HG02884 (cell line): ENCODE measurements around the gene SLC27A1.
"Not testable (repeated sequence)": the region's sequence is repeated elsewhere in the genome, so short reads cannot be mapped to it uniquely, and the experiment has no call there.

Source experiments
- ATAC-seq: cut with Tn5 transposase; IDR thresholded peaks from one replicate; pipeline ENCODE4 v1.9.1; 2021; ENCODE audit warnings: mild to moderate bottlenecking, moderate library complexity; ENCODE audit not compliant: unreplicated experiment

SLC27A1 gene

GRCh38 chr19:17456127-17456526, 14.2 kb upstream of the SLC27A1 start:
- ATAC-seq: no peak

GRCh38 chr19:17457616-17458015, 12.7 kb upstream of the SLC27A1 start:
- no peak for ATAC-seq

GRCh38 chr19:17458970-17459369, 11.4 kb upstream of the SLC27A1 start:
- ATAC-seq: no peak

- no peak for ATAC-seq
These were observed 9.7 kb upstream of the SLC27A1 start, which contains the start of gene NXNL1 for GRCh38 chr19:17460372-17461230. Gene NXNL1, minus strand, starts transcription at chr19:17460926. Its CDS starts 57 bp downstream, at chr19:17460869.

- no peak for ATAC-seq
These were observed 3.9 kb upstream of the SLC27A1 start for GRCh38 chr19:17466487-17466850.

GRCh38 chr19:17467471-17468301, 2.6 kb upstream of the SLC27A1 start:
- ATAC-seq: no peak

- ATAC-seq: no peak
These were observed 1.8 kb upstream of the SLC27A1 start for GRCh38 chr19:17468302-17469091.

GRCh38 chr19:17469092-17469480, 1.2 kb upstream of the SLC27A1 start:
- no peak for ATAC-seq

- ATAC-seq: peak; percentile 55
These were observed 750 bp upstream of the SLC27A1 start for GRCh38 chr19:17469481-17470067.

GRCh38 chr19:17471410-17472125, 1.2 kb downstream of the SLC27A1 start:
- no peak for ATAC-seq

GRCh38 chr19:17473041-17473440, 2.7 kb downstream of the SLC27A1 start:
- ATAC-seq: no peak

- not testable (repeated sequence) for ATAC-seq
These were observed 4.8 kb downstream of the SLC27A1 start for GRCh38 chr19:17475011-17475540.

GRCh38 chr19:17475541-17476115, 5.3 kb downstream of the SLC27A1 start:
- ATAC-seq: no peak

GRCh38 chr19:17479325-17479791, 9.0 kb downstream of the SLC27A1 start:
- ATAC-seq: no peak

GRCh38 chr19:17481986-17482385, 11.7 kb downstream of the SLC27A1 start:
- ATAC-seq: no peak

- no peak for ATAC-seq
These were observed 12.7 kb downstream of the SLC27A1 start for GRCh38 chr19:17482877-17483604.

- ATAC-seq: no peak
These were observed 13.3 kb downstream of the SLC27A1 start for GRCh38 chr19:17483605-17484002.

GRCh38 chr19:17484520-17485185, 14.3 kb downstream of the SLC27A1 start:
- ATAC-seq: no peak
